GM18909 (cell line): ENCODE data around the gene PLLP.

Source experiments
- ATAC-seq: cut with Tn5 transposase; IDR thresholded peaks from one replicate; pipeline ENCODE4 v1.9.1; 2021; ENCODE audit warnings: mild to moderate bottlenecking; ENCODE audit not compliant: unreplicated experiment, poor library complexity

The PLLP gene

DNA sequence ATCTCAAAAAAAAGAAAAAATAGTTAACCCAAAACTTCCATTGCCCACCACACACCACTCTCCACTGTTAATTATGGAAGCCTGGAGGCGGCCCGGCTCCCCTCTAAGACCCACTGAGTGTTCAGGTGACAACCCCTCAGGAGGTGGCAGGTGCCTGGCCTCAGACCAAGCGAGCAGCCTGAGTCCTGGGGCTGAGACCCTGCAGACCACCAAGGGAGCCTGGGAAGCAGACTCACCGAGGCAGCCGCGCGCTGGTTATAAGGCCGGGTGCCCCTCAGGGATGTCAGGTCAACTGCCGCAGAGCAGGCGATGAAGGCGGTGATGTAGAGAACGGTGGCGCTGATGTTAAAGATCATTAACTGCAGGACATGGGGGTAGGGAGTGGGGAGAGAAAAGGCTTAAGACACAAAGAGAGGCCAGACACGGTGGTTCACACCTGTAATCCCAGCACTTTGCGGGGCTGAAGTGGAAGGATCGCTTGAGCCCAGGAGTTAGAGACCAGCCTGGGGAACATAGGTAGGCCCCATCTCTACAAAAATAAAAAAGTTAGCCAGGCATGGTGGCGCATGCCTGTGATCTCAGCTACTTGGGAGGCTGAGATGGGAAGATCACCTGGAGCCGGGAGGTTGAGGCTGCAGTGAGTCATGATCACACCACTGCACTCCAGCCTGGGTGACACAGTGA, 26.1 kb downstream of the PLLP start:
- ATAC-seq = no peak

DNA sequence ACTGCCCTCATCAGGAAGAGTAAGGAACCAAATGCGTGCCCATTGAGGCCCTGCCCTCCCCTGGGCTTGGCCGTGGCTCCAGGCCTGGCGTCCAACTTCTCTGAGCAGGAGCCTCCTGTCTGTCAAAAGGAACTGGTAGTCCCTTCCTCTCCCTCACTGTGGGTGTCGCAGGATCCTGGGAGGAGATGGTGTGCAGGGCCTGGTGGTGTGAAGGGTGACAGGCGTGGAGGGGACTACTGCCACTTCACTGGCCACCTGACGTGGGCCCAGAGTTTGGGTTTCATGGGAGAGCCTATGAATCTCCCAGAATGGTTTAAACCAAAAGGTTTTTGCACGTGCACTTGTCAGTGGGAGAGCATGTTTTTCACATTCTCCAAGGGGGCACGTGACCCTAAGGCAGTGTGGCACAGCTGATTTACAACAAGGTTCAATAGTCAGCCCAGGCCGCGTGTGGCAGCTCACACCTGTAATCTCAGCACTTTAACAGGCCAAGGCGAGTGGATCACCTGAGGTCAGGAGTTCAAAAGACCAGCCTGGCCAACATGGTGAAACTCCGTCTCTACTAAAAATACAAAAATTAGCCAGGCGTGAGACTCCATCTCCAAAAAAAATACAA, 26.9 kb downstream of the PLLP start:
- ATAC-seq = no peak

DNA sequence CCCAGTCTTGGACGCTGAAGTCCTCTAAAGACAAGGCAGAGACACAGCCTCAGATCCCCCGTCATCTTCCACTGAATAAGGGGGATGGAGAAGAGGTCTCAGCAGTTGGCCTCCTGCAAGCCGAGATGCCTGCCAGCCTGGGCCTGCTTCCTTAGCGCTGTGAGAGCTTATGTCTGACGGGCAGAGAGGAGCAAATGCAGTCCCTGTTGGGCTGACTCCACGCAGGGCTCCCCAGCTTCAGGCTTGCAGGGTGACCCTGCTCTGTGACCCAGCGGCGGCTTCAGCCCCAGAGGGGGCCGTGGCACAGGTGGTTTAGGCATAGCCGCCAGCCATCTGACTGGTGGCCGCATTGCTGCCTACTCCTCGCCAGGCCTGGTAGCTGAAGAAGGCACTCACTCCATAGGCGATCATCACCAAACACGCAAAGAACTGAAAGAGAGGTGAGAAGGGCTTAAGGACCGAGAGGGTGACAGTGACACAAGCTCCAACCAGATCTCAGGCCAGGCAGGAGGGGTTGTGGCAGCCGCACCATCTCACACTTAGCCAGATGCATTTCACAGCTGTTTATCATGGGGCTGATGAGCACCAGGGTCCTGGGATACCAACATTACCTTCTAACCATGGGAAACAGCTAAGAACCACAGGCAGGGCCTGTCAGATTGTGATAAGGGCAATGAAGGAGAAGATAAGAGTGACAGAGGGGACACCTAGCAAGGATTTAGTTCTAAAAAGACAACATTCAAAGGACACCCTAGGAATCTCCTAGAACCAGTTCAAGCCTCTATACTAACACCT, 27.7 kb downstream of the PLLP start:
- ATAC-seq = no peak

DNA sequence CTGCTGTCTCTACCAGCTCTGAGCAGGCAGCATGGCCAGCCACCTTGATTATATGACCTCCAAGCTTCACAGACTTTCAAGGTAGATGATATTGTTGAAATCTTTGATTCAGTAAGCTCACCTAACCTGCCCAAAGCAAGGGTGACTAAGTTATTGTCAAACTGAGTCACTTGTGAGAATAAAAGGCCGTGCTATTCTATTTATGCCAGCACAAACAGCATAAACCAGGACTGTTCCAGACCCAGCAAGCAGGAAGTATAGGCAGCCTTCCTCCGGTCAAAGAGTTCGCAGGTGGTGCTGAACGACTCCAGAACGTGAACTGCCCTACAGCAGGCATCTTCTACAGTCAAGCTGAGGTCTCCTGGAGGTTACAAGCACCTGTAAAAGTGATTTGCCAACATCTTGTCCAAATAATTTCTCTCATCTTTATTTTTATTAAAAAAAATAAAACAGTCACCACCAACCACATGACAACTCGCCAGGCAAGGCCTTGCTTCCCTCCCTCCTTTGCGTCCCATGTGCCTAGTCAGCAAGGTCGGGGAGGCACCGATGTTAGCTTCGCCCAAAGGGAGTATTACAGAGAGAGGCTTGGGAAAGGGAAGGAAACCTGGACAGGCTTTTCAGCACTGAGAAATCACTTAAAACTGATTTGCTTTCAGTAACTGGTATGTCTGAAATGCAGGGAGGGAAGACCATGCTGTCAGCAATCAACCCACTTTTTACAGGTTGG, 28.6 kb downstream of the PLLP start:
- no peak for ATAC-seq

DNA sequence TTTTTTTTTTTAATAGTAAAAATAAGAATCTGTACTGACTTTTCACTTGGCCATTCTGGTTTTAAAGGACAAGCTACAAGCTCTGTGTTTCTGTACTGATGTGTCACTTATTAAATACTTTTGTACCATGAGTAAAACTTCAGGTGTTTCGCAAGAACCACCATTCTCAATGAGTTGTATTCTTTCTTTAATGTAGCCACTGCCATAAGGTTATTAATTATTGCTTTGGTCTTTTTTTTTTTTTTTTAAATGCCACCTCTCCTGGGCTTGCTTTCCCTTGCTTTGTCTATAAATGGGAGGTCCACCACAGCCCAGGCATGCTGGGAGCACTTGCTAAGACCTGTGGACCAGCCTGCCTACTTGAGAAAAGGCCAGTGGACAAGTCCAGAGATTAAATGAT, 31.0 kb downstream of the PLLP start:
- ATAC-seq = no peak

DNA sequence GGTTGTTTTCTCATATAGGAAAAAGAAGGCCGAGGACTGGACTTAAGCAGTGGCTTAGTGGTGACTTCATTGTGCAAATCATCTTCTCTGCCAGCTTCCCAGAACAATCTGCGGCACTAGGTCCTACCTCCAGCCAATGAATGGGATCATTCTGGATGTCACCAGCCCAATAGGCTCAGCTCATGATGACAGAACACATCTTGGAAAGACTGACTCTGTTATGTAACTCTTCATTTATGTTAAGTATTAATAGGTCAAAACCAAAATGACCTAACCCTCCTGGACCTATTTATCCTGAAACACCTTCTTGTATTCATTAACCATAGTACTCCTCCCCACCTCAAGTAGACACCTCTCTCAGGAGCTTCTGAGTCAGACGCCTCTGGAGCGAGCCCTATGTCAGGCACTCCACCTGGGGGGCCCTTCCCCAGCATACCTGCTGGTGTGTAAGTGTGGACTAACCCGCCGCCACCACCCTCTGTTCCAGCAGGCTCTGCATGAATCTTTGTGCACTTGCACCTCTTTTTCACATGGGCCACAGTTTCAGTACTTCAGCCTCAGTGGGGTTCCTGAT, 32.2 kb downstream of the PLLP start:
- ATAC-seq = no peak

DNA sequence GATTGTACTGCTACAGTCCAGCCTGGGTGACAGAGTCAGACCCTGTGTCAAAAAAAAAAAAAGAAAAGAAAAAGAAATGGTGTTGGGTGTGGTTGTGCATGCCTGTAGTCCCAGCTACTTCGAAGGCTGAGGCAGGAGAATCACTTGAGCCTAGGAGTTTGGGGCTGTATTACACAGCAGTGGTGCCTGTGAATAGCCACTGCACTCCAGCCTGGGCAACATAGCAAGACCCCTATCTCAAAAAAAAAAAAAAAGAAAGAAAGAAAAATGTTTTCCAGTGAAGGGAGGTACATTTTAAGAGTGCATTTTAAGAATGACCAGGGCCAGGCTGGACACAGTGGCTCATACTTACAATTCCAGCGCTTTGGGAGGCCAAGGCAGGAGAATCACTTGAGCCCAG, 33.1 kb downstream of the PLLP start:
- no peak for ATAC-seq

DNA sequence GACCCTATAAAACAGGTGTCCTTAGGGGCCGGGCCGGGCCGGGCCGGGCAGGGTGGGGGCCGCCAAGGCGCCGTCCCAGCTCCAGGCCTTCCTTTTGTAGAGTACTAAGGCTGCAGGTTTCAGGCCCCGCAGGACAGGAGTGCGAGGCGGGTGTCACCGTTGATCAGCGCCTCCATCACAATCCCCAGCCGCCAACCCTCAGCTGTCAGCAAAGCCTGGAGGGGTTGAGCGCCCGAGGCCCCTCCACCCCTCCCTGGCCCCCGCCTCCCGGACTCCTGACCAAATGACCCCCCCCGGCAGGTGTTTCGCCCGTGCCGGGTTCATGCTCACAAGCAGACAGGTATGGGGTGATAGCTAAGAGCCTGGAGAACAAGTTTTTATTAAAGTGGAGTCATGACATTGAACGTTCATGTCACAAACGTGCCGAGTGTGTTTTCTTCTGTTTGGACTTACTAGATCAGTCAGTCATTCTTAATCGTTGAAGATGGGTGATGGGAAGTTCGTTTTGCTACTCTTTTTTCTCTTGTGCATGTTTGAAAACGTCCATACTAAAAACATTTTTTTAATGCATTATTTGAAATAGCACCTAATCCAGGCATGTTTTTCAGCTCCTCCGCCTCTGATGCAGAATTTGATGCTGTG, 38.9 kb downstream of the PLLP start:
- ATAC-seq = no peak

DNA sequence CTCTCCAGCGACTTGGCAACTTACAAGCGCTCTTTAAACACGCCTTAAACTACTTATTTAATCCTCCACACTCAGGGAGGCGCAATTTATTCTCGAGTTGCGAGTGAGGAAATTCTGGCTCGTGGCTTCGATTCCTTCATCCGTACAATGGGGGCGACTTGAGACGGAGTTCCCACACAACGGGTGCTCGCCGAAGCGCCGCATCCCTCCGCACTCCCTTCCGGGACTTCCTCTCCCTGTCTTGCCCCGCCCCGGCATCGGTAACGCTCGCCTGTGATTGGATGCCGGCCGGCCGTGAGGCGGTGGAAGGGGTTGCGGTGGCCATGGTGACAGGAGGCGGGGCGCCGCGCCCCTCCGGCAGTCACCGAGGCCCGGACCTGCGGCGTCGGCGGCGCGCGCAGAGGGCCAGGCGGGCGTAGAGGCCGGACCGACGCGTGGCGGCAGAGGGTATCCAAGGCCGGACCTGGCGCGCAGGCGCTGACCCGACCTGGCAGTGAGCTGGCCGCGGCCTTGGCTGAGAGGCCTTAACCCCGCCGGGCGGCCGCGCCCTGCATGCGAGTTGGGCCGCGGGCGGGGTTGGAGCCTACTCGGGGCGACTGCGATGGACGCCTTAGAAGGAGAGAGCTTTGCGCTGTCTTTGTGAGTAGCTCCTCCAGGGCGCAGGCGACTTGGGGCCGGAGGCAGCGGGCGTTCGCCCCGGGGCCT, 39.6 kb downstream of the PLLP start, which contains the start of gene ARL2BP:
Gene ARL2BP, plus strand, starts transcription at position 493 of the 705 bp plus-strand sequence. Its CDS starts 109 bp downstream, at position 602.
- ATAC-seq = peak; percentile 96

DNA sequence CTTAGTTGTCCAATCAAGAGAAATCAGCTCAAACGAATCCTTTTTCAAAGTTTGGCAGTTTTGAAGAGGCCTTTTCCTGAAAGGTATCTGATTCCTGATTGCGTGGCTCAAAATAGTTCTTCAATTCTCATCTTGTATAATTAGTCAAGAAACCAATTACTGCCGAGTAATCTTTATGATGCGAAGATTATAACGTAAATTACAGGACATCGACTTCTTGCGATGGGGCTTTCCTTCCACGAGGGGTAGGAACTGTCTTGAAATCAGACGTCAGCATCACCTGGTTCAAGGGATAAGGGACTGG, 40.1 kb downstream of the PLLP start:
- peak; percentile 23 for ATAC-seq

DNA sequence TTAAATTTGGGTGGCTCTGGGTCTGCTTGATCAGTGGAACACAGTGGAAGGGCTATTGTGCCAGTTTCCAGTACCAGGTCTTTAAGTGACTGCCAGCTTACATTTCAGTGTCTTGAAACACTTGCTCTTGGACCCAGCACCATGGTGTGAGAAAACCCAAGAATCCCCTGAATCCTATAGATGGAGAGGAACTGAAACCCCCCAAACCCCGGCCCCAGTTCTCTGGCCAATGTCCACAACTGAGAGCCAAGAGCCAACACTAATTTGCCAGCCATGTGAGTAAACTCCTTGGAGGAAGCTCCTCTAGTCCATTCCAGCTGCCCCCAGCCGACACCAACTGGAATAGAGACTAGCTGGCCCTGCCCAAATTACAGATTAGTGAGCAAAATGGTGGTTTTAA, 41.8 kb downstream of the PLLP start:
- ATAC-seq = no peak

DNA sequence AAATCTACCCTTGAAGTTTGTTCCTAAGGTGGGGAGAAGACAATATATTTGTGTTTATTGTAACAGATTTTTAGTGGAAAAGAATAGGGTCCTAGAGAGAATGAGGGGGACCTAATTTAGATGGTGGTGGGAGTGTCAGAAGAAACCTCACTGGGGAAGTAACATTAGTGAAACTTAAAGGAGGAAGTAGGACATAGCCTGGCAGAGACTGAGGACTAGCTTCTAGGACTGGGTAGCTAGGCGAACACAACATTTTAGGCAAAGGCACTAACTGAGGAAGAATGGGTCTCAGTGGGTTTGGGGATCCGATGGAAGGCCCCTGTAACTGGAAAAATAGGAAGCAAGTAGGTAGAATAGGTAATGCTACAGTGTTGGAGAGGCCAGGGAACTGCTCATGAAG, 43.6 kb downstream of the PLLP start:
- ATAC-seq = no peak

DNA sequence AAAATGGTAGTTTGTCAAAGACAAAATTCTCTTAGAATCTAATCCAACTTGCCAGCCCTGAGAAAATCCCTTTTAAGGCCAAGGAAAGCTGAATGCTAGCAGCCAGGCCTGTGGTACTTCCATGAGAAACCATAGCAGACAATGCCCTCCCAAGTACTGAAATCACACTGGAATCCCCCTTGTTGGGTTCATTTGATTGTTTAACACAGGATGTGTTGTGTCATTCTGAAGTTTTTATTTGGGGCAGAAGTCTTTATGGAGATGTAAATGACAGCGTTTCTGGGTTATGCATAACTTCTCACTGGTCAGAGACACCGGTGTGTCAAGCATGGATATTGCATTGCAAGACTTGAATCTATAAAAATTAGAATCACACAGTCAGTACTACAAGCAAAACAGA, 45.4 kb downstream of the PLLP start:
- ATAC-seq = no peak

DNA sequence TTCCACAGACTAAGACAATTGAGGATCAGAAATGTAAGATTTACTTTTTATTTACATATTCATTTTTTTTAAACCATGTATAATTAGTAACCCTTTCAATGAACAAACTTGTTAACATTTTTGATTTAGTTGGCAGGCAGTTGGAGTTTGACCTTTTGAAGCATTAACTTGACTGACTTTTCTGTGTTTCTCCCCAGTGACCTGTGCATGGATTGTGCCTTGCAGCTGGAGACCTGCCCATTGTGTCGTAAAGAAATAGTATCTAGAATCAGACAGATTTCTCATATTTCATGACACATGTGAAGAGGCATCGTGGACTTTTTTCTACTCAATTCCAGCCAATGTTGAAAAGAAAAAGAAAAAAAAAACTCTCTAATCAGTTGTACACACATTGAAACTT, 45.8 kb downstream of the PLLP start:
- no peak for ATAC-seq

DNA sequence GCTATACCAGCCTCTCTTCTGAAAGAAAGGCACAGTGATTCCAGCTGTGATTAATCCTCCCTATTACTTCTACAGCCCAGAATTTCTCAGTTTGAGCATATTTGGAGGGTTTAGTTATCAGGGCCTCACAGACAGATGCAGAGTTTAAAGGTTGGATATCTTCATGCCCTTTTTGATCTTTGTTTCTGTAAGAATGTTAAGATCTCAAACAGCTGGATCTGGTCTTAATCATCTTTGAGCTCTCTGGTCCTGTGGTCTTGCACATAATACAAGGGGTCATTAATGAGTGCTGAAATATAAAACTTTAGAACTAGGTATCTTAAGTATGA, 48.5 kb downstream of the PLLP start:
- ATAC-seq = no peak

DNA sequence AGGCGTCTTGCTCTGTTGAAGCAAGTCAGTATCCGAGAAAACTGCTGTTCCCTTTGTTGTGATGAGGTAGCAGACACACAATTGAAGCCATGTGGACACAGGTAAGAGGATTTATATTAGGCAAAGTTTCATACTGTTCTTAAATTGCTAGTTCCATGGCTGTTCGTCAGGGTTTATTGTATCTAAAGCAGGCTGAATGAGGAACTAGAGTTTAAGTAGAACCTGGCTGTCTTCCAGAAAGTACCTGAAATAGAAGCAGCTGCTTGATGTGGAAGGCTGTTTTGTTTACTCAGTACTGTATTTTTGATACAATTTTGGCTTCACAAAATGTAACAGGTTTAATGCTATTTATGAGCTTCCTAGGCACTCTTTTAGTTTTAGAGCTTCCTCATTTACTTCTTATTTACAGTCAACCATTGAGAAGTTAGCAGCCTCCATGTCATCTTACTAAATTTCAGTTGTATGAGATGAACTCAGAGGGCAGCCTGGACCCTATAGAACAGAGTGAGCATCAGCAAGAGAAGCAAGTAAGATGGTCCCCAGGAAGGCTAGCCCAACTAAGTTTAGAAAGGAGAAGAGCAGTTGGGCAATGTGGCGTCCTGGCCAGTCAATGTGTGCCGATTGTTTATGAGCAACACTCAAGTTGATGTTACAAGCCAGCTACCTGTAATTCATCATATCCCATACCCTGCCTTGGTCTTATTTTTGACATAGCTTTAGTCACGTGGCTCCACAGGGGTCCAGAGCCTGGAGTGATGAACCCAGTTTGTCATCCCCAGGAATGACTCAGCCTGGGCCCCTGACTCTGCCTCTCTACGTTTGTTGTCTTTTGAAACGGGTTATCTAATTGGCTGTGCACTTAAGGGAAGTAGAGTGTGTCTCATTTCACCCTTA, 49.1 kb downstream of the PLLP start:
- no peak for ATAC-seq

DNA sequence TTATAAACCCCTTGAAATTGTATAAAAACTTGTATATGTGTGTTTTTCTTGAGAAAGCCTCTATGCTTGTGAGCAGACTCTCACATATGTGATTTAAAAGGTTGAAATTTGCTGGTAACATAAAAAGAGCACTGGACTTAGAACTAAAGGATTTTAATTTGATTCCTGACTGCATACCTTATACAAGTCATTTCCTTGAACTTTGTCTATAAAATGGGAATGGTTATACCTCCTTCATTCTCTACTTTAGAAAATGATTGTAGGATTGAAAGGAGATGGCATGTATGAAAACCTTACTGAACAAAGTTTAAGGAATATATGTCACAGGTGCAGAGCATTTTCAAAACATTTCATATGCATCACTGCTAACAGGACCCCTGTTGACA, 49.8 kb downstream of the PLLP start:
- ATAC-seq = no peak

DNA sequence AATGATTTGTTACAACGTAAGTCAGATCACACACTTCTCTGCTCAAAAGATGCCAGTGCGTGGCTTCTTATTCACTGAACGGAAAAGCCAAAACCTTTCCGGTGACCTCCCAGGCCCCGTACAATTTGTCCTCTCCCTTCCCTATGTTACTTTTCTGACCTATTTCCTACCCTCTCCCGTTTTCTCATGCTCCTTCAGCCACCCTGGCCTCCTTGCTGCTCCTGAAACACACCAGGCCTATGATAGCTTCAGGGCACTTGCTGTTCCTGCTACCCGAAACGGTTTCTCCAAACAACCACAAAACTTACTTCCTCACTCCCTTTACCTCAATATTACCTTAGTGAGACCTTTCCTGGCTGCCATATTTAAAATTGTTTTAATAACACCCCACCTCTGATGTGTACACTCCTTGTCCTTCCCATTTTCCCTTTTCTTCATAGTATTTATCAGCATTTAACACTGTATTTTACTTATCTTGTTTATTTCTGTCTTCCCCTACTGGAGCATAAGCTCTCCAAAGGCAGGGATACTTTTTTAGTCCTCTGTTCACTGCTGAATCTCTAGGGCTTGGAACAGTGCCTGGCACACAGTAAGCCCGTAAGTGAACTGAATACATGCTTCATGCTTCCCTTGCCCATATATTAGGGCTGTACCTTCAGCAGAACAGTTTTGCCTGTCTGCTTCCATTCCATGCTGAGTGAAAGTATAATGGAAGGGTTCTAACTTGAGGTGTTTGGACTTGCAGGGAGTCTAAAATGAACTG, 50.3 kb downstream of the PLLP start:
- ATAC-seq = no peak
